GM19468 (cell line): ENCODE data around the gene HOXC12.

Source experiments
- ATAC-seq: cut with Tn5 transposase; IDR thresholded peaks from one replicate; pipeline ENCODE4 v1.9.1; 2021; ENCODE audit warnings: mild to moderate bottlenecking, moderate library complexity, moderate number of reproducible peaks; ENCODE audit not compliant: unreplicated experiment; ENCODE audit errors: extremely low read depth

Gene HOXC12

GRCh38 chr12:53968214-53969127 is 13.8 kb downstream of the HOXC12 start:
- no peak for ATAC-seq

DNA sequence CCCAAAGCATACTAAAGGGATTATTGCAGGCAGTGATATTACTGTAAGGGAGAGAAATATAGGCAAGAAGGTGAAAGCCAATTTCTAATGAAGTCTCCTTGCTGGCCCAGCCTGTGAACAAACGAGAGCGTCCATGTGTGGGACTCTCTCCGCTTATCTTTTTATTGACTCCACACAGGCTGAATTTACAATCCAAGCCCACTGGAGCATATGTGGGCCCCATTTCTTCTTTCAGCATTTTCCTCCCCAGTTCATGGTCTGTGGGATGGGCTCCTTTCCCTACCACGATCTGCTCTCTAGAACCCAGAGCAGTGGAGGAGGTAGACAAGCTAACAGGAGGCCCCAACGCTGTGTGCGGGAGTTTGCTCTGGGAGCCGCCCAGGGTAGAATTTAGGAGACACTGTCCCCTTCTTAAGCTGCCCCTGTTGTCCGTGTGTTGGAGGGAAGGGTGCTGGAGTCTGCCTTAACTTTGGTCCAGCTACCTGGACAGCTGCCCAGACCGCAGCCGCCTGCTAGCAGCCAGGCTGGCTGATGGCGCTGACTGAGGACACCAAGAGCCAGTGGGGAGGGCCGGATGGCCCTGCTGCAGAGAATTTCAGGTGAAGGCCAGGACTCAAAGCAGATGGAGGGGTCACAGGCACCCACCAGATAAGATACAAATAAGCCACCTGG is 15.0 kb downstream of the HOXC12 start:
- no peak for ATAC-seq

GRCh38 chr12:53970451-53970850 is 15.7 kb downstream of the HOXC12 start:
- no peak for ATAC-seq

GRCh38 chr12:53971129-53971528 is 16.4 kb downstream of the HOXC12 start:
- ATAC-seq = no peak

- ATAC-seq = no peak
Observed at GRCh38 chr12:53971686-53972085, 17.0 kb downstream of the HOXC12 start.

GRCh38 chr12:53972152-53972702 is 17.5 kb downstream of the HOXC12 start:
- no peak for ATAC-seq

- no peak for ATAC-seq
Observed at GRCh38 chr12:53972722-53973235, 18.1 kb downstream of the HOXC12 start, which contains the start of gene HOXC11. HOXC11 (plus strand) TSS chr12:53973126; CDS start chr12:53973242, 116 bp downstream.

DNA sequence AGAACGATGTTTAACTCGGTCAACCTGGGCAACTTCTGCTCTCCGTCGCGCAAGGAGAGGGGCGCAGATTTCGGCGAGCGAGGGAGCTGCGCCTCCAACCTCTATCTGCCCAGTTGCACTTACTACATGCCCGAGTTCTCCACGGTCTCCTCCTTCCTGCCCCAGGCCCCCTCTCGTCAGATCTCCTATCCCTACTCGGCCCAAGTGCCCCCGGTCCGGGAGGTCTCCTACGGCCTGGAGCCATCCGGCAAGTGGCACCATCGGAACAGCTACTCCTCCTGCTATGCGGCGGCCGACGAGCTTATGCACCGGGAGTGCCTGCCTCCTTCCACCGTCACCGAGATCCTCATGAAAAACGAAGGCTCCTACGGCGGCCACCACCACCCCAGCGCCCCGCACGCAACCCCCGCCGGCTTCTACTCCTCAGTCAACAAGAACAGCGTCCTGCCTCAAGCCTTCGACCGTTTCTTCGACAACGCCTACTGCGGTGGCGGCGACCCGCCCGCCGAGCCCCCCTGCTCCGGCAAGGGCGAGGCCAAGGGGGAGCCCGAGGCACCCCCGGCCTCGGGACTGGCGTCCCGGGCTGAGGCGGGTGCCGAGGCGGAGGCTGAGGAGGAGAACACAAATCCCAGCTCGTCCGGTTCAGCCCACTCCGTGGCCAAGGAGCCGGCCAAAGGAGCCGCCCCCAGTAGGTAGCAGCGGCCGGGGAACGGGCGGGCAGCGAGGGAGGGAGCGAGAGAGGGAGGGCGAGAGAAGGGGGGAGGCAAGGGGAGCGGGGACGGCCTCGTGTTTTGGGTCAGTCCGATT is 18.7 kb downstream of the HOXC12 start:
- no peak for ATAC-seq

- no peak for ATAC-seq
Observed at GRCh38 chr12:53974084-53975063, 19.7 kb downstream of the HOXC12 start, which contains the start of gene HOTAIR. HOTAIR (minus strand) TSS chr12:53974954.

DNA sequence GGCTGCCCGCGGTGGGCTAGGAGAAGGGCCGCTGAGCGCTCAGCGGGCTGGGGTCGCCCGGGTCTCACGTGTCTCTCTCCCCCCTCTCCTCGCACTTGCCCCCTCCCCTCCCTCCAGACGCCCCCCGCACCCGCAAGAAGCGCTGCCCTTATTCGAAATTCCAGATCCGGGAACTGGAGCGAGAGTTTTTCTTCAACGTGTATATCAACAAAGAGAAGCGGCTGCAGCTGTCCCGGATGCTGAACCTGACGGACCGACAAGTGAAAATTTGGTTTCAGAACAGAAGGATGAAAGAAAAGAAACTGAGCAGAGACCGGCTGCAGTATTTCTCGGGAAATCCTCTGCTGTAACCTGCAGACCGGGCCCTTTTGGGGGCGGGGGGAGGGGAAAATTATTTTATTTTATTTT is 20.4 kb downstream of the HOXC12 start:
- ATAC-seq = no peak

DNA sequence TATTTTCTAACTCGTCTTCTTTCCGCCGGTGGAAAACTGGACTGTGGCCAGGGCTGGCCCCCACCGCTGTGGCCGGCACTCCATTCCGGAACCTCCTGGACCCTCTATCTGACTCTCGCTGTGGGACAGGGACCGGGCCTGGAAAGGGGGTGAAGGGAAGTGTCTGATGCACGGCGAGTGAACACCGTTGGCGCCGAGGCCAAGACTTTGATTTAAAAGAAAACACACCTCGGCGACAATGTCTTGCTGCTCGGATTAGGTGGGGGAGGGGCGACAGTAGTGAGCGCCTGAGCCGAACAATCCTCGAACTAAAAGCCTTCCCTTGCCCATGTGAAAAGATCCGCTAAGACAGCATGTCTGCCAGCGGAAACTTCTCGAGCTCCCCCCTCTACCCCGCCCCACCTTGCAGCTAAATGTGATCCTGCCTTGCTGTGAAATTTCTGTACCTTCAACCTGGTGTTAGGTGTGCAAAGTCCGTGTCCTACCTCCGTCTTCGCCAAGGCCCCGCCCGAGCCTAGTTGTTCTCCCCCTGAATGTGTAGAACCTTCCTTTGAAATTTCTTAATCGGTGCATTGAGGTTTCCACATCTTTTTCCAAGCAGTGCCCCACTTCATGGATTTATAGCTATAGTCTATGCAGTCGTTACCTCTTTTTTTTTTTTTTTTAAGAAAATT is 20.9 kb downstream of the HOXC12 start:
- ATAC-seq = no peak

DNA sequence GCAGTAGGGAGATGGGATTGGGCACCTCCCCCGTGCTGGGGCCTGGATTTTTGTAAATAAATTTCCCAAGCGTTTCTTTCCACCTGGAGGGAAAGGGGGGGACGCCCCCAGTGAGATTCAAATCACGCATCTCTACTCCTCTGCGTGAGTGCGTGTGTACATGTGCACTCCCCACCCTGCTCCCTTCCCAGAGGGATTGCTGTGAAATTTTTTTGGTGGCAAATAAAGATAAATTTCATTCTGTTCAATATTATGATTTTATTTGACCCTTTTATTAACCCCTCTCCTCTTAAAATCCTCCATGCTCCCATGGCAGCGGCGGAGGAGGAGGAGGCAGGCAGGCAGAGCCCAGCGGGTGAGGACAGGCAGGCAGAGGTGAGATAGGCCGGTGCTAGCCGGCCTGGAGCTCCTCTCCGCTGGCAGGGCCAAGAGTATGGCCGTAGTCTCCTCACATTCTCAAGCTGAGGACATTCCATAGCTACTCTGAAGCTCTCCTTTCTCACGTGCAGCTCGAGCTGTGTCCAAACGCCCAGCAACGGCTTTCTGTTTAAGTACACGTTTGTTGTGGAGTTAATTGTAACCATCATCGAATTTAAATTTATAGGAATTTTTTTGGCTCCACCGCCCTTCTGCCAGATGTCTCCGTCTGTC is 21.6 kb downstream of the HOXC12 start:
- no peak for ATAC-seq

DNA sequence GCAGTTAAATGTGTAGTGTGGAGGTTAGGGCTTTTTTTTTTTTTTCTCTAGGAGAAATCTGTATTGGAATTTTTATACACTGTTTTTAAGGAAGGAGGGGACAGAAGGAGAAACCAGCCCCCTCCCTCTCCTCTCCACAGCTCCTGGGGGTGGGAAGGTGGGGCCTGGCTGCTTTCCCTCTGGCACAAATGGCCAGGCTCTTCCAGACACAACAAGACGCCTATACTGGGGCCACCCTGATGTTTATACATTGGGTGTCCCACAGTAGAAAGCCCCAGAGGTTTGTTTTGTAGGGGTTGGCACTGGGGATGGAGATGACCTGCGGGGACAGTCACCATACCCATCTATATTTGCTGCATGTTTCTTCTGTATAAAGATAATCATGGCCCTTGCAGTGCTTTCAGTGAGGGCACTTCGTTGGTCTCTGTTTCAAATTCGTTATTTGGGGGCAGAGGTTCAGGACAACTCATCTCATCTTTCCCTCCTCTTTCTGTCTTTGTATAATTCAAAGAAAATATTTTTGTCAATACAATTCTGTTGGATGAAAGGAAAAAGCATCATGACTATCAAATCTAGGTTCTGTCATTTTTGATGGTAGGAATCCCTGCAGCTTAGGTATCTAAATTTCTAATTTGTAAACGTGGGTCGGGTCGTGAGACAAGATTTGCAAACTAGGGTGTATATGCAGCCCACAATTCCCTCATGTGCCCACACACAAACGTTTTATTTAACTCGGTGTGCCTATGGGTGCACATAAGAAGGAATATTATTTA is 22.3 kb downstream of the HOXC12 start:
- ATAC-seq = no peak

DNA sequence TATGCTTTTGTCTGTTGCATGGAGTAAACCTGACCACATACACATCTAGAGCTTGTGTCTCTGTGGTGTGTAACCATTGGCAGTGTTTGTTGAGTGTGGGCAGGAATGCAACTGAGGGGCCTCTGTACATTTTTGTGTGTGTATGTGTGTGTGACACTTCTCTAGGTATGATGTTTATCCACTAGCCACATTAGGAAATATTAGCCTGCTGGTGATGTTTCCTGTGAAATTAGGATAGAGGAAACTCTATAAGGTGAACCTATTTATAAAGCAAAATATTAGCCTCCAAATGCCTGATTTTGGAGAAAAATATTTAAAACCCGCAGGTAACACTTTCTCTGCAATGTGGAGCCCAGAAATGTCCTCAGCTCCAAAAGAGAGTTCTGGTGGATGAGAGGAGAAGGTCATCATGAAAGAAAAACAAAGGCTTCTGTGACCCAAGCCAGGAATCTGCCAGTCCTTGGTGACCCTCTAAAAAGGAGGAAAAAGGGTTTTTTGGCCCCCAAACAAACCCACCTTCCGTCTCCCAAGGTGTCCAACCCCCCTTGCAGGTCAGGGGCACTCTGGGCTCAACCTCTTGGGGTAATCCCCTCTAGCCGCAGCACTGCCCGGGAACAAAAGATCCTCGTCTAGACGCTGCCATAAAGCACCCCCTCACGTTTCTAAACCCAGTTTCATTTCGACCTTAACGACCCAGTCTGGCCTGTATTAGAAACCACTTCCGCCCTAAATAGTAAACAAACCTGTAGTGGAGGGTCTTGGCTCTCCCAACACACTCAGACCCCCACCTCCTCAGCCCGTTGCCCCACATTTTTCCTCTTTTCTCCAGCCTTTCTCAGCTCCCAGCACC is 23.1 kb downstream of the HOXC12 start:
- ATAC-seq = no peak

- no peak for ATAC-seq
Observed at GRCh38 chr12:53978477-53979356, 24.0 kb downstream of the HOXC12 start.
